Measurements from ENCODE around the gene UTF1.

Gene UTF1

DNA sequence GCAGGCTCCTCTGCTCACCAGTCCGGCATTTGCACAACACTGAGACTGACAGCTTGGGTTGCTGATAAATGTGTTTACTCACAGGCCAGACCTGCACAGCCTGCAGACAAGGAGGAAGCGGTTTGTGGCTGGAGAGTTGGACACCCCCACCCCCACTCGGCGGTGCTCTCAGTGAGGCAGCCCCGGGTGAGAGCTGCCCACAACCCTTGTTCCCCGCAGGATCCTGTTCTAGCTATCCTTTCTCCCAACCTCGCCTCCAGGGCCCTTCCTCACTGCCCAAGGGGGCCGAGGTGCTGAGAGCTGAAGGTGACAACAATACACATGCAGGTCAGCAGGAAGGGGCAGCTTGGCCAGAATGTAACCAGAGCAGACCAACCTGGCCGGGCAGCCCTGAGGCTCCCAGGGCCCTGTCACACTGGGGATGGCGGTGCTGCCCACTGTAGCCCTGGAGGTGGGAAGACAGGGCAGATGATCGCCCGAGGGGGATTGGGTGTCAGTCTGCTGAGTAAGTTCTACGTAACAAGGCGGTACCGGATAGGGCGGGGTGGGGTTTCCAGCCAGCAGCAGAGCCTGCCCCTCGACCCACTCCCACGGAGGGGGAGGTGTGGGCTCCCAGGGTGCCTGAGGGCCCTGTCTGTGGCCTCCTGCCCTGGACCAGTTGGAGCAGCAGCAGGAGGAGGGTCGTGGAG lies 48.7 kb downstream of the UTF1 start:
- DNase-seq (ENCODE audit: low read depth in 2 of 2), result peak in 1 of 2 donors; percentile 67

DNA sequence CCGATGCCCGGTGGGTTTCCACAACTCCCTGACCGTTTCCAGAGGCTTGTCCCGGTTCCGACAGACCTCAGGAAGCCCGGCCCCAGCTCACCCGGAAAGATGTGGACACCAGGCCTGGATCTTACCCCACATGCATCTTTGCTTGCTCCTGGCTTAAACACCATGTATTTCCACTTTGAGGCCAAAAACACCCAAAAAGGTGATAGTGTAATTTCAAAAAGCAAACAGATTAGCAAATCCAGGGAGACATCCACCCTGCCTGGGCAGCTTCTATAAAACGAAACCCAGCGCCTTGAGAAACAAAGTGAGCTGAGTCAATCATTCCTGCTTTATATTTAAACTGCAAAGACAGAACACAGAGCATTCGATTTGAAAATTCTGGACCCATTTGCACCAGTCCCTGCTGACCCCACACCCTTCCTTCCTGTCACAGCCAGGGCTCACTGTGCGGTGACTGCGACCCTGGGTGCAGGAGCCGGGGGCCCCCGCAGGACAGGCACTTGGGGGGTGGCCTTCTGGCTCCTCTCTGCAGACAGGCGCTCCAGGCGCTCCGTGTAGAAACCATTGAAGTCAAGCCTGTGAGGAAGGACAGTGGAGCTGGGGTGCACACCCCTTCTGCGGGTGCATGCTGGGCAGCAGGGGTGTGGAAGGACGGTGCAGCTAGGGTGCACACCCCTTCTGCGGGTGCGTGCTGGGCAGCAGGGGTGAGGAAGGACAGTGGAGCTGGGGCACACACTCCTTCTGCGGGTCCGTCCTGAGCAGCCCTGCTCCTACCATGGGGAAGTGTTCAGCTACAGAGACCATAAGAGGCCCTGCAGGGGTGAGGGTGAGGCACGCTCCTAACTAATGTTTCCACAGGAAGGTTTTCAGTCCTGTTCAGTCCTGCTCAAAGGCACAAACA lies 49.6 kb downstream of the UTF1 start:
- DNase-seq (ENCODE audit: low read depth in 2 of 2), result no peak

DNA sequence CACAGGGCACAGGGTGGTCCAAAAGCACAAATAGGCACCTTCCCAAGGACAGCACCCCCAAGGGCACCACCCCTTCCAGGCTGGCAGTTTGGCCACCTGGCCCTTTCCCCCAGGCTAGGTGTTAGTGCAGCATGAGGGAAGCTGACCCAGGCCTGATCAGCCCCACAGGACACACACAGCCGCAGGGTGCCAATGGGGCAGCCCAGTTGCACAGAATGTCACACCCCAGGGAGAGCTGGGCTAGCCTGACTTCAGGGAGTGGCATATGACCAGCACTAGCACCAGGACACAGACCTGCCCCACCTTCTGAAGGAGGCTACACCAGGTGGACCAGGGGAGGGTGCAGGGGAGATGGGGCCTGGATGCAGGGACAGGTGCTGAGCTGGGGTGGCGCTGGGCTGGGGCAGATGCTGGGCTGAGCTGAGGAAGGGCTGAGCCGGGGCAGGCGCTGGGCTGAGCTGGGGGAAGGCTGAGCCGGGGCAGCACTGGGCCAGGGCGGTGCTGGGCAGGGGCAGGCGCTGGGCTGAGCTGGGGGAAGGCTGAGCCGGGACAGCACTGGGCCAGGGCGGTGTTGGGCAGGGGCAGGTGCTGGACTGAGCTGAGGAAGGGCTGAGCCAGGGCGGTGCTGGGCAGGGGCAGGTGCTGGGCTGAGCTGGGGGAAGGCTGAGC lies 50.5 kb downstream of the UTF1 start:
- no peak for DNase-seq (ENCODE audit: low read depth in 2 of 2)

DNA sequence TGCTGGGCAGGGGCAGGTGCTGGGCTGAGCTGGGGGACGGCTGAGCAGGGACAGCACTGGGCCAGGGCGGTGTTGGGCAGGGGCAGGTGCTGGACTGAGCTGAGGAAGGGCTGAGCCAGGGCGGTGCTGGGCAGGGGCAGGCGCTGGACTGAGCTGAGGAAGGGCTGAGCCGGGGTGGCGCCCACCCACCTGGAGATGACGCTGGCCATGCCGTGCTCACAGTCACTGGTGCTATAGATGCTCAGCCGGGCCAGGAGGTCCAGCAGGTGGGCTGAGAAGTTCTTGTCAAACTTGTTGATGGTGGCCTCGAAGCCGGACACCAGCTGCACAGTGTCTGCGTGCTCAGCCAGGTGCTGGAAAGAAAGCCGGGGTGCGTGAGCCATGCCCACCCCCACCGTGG lies 51.1 kb downstream of the UTF1 start:
- no peak for DNase-seq (ENCODE audit: low read depth in 2 of 2)

Data from stimulated activated CD8-positive, alpha-beta memory T cell treated with anti-CD3 and anti-CD28 coated beads, Interleukin-7, amount 100 ng/mL, for 4 hours (primary cell).